PC-3 (cell line): Measurements from ENCODE around the gene FAM53B.

Experiments
- EZH2phosphoT487 ChIP-seq: fragments of 300-600 bp; sonication (generic); IDR thresholded peaks from 2 replicates; pipeline ENCODE4 v1.6.1; 2018; ENCODE audit warnings: mild to moderate bottlenecking, antibody characterized with exemption, low read length, borderline replicate concordance
- TF ChIP-seq, protein P1 (sequence below): fragments of 300-600 bp; sonication (generic); conservative IDR thresholded peaks from 2 replicates; pipeline ENCODE4 v1.5.1; 2017; ENCODE audit warnings: antibody characterized with exemption, low read depth, mild to moderate bottlenecking, low read length

DNA sequence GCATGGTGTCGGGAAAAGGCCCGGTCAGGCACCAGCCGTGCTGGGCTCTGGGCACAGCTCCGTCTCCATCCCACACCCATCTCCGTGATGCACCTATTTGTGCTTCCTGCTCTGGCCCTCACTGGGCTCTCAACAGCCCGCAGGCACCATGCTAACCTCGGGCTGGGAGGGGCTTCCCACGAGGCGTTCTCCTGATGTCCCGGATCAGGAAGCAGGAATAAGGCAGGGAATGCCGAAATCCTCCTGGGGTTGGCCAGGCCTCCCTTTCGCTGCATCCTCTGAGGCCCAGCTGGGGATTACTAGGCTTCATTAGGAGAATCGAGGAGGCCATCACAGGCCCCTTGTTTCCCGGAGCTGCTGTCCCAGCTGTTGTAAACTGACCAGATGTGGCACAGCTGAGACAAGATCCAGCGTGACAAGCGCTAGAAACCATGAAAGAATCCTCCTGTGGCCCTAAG is 72.0 kb downstream of the FAM53B start:
- TF ChIP-seq, protein P1, sequence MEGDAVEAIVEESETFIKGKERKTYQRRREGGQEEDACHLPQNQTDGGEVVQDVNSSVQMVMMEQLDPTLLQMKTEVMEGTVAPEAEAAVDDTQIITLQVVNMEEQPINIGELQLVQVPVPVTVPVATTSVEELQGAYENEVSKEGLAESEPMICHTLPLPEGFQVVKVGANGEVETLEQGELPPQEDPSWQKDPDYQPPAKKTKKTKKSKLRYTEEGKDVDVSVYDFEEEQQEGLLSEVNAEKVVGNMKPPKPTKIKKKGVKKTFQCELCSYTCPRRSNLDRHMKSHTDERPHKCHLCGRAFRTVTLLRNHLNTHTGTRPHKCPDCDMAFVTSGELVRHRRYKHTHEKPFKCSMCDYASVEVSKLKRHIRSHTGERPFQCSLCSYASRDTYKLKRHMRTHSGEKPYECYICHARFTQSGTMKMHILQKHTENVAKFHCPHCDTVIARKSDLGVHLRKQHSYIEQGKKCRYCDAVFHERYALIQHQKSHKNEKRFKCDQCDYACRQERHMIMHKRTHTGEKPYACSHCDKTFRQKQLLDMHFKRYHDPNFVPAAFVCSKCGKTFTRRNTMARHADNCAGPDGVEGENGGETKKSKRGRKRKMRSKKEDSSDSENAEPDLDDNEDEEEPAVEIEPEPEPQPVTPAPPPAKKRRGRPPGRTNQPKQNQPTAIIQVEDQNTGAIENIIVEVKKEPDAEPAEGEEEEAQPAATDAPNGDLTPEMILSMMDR, result no peak
- no peak for TF ChIP-seq EZH2phosphoT487
